PC-9 (cell line): ENCODE measurements around the gene TEX51.

Source experiments
- CTCF ChIP-seq: fragments of 200-600 bp; sonication (generic); conservative IDR thresholded peaks from 2 replicates; pipeline ENCODE4 v1.6.1; 2017; ENCODE audit warnings: mixed run types, antibody characterized with exemption, mild to moderate bottlenecking, moderate library complexity
- EZH2 ChIP-seq: fragments of 200-600 bp; sonication (generic); IDR thresholded peaks from 2 replicates; pipeline ENCODE4 v1.8.0; 2017; ENCODE audit warnings: antibody characterized with exemption, low read depth

GRCh38 chr2:126894082-126894481, 4.6 kb upstream of the TEX51 start:
- TF ChIP-seq CTCF = no peak
- no peak for TF ChIP-seq EZH2
